Vagina (tissue), 2 donors: ENCODE measurements around the gene CRKL. TPM values are rescaled to one million over a fixed set of nuclear protein-coding genes. Genes with fewer than 3 reads are reported as not detected.

Source experiments
- DNase-seq, 2 donors: peaks; one replicate each; pipeline ENCODE4 v3.0.0-alpha.2; 2017; ENCODE audit errors: extremely low spot score in 2 of 2
- H3K27ac ChIP-seq: fragments of 200-600 bp; sonication (generic); one replicate; pipeline ENCODE4 v1.5.1; 2019
- H3K27me3 ChIP-seq: fragments of 200-600 bp; sonication (generic); one replicate; pipeline ENCODE4 v1.5.1; 2019
- H3K36me3 ChIP-seq, 2 donors: fragments of 200-600 bp; sonication (generic); one replicate each; pipeline ENCODE4 v1.5.1; 2017 to 2019
- H3K4me1 ChIP-seq: fragments of 200-600 bp; sonication (generic); one replicate; pipeline ENCODE4 v1.5.1; 2019
- H3K4me3 ChIP-seq, 2 donors: fragments of 200-600 bp; sonication (generic); 1 replicate in 1 of 2; 2 replicates in 1 of 2; pipeline ENCODE4 v1.5.1; 2016 to 2019
- H3K9me3 ChIP-seq: fragments of 200-600 bp; sonication (generic); one replicate; pipeline ENCODE4 v1.5.1; 2019
- POLR2A ChIP-seq, 2 donors: fragments of 450-650 bp; IDR thresholded peaks; one replicate each; pipeline ENCODE4 v1.6.1; 2017; ENCODE audit warnings: antibody characterized with exemption in 2 of 2, mild to moderate bottlenecking in 2 of 2, moderate library complexity in 2 of 2
- POLR2AphosphoS5 ChIP-seq, 2 donors: sonication (generic); formaldehyde crosslinking; IDR thresholded peaks; one replicate each; pipeline ENCODE4 v1.9.0; 2017; ENCODE audit warnings: antibody characterized with exemption in 2 of 2, mild to moderate bottlenecking in 2 of 2, low read depth in 1 of 2; ENCODE audit not compliant: insufficient read depth in 1 of 2
- intact Hi-C: fragments of 100-400 bp; cut with DNase I; formaldehyde crosslinking; loops from one replicate; pipeline ENCODE4 v1.15.1; 2023
- total RNA-seq: library from RNA; depleted of rRNA; stranded (reverse); fragments of >200 nt; gene quantifications from one replicate; pipeline ENCODE4 v1.2.3, GENCODE V29; 2016
- TF ChIP-seq, protein P1 (sequence below), 3 experiments: fragments of 450-650 bp in 2 of 3; fragments of 200-600 bp in 1 of 3; sonication (generic) in 1 of 3; IDR thresholded peaks; one replicate each; pipeline ENCODE4 v1.5.1; 2017 to 2019; ENCODE audit warnings: antibody characterized with exemption in 3 of 3, mild to moderate bottlenecking in 2 of 3, moderate library complexity in 2 of 3

CRKL gene
- total RNA-seq, 1 donor from 2014 or later, result 37.6 TPM

DNA sequence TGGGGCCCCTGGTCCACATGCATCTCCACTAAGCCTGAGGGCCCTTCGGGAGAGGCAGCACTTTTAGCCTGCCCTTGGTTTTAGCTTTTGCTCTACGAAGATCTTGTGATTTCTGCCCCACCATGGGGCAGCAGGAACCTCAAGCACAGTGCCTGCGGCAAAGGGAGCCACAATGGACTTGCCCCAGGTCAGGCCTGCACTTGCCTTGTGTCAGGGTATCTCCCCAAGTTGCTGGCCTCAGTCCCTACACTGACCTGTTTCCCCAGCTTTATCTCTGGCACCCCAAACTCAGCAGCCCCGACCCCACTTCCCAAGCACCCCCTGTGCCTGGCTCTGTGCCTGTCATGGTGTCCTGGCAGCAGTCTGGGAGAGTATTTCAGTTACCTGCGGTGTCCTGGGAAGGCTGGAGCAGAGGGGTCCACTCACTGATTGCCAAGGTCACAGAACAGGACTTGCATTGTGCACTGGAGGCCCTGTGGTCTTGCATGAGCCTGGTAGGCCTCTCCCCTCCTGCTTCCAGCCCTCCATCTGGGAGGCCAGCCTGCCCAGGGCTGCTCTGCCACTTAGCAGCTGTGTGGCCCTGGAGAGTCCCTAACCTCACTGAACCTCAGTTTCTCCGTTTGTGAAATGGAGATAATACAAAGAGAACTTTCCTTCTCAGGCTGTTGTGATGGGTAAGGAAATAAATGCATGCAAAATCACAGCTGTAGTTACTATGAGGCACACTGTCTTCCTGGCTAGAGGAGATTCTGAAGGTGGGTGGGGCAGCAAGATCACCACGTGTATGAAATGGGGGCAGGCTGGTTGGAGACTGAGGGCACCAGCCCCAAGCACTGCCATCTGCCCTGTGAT is 46.2 kb downstream of the CRKL start:
- H3K27me3 ChIP-seq, result no peaks in the 10 kb centered on the region
- H3K9me3 ChIP-seq, result no peaks in the 10 kb centered on the region
- H3K36me3 ChIP-seq, result no peaks in the 10 kb centered on the region
- TF ChIP-seq, protein P1, sequence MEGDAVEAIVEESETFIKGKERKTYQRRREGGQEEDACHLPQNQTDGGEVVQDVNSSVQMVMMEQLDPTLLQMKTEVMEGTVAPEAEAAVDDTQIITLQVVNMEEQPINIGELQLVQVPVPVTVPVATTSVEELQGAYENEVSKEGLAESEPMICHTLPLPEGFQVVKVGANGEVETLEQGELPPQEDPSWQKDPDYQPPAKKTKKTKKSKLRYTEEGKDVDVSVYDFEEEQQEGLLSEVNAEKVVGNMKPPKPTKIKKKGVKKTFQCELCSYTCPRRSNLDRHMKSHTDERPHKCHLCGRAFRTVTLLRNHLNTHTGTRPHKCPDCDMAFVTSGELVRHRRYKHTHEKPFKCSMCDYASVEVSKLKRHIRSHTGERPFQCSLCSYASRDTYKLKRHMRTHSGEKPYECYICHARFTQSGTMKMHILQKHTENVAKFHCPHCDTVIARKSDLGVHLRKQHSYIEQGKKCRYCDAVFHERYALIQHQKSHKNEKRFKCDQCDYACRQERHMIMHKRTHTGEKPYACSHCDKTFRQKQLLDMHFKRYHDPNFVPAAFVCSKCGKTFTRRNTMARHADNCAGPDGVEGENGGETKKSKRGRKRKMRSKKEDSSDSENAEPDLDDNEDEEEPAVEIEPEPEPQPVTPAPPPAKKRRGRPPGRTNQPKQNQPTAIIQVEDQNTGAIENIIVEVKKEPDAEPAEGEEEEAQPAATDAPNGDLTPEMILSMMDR (IDR thresholded peaks at IDR 0.05), result no peak
- TF ChIP-seq POLR2A (IDR thresholded peaks at IDR 0.05) (no peak), POLR2AphosphoS5 (IDR thresholded peaks at IDR 0.05; ENCODE audit: insufficient read depth in 1 of 2, low read depth in 1 of 2) (no peak)
- H3K4me3 ChIP-seq, result no peak overlapping the region
- intact Hi-C loops, result no loop called here
- no peak for DNase-seq
- no peak overlapping the region for H3K27ac ChIP-seq
- H3K4me1 ChIP-seq, result peaks cover 5% of the 10 kb centered on the region

DNA sequence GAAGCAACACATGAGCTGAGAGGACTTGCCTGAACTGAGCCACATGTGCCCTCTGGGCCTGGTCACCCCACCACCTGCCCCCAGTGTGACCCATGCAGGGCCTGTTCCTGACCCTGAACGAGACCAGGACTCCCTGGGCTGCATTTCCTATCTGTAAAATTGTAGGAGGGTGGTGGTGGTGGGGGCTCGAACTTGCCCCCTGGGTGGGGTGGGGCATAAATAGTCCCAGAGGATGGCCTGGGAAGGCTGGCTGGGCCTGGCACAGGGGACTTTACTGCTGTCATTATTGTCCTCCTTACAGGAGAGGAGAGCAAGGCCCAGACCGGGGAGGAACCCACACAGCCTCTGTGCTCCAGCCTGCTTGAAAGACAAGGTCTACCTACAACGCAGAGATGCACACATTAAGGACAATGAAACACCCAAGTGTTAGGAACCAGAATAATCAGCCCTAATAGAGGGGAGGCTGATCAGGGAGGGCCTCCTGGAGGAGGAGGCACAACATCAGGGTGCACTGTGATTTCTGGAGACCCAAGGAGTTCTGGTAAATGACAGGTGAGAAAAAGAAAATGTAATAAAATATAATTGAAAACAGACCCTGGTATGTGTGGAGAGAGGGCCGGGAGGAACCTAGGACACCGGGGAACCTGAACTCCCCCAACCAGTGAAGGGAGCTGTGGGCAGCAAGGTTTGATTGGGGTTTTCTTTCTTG is 47.0 kb downstream of the CRKL start:
- no peak for DNase-seq
- no peak overlapping the region for H3K27ac ChIP-seq
- intact Hi-C loops, result no loop called here
- H3K36me3 ChIP-seq, result no peaks in the 10 kb centered on the region
- H3K4me3 ChIP-seq, result peak overlapping the region; percentile 27 to 44
- H3K9me3 ChIP-seq, result no peaks in the 10 kb centered on the region
- H3K27me3 ChIP-seq, result no peaks in the 10 kb centered on the region
- peaks cover 5% of the 10 kb centered on the region for H3K4me1 ChIP-seq
- TF ChIP-seq, protein P1 (IDR thresholded peaks at IDR 0.05), result no peak

DNA sequence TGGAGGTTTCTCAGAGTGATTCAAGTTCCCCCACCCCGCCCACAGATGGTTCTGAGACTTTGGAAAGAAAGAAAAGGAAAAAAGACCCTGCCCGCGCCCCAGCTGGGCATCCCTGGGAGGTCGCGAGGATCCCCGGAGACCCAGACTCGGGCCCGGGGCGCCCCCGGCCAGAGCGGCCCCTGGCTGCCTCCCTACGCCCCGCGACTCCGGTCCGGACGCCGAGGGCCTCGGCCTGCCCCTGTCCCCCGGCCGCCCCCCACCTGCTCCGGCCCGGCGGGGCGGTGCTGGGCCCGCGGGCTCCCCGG is 47.5 kb downstream of the CRKL start:
- no peaks in the 10 kb centered on the region for H3K36me3 ChIP-seq
- no peaks in the 10 kb centered on the region for H3K27me3 ChIP-seq
- TF ChIP-seq, protein P1 (IDR thresholded peaks at IDR 0.05), result no peak
- TF ChIP-seq POLR2A (IDR thresholded peaks at IDR 0.05), result no peak
- TF ChIP-seq POLR2AphosphoS5 (IDR thresholded peaks at IDR 0.05; ENCODE audit: insufficient read depth in 1 of 2, low read depth in 1 of 2), result no peak
- no peak overlapping the region for H3K27ac ChIP-seq
- peaks cover 5% of the 10 kb centered on the region for H3K4me1 ChIP-seq
- intact Hi-C loops, result no loop called here
- no peak for DNase-seq
- H3K9me3 ChIP-seq, result no peaks in the 10 kb centered on the region
- peak overlapping the region; percentile 27 to 44 for H3K4me3 ChIP-seq

DNA sequence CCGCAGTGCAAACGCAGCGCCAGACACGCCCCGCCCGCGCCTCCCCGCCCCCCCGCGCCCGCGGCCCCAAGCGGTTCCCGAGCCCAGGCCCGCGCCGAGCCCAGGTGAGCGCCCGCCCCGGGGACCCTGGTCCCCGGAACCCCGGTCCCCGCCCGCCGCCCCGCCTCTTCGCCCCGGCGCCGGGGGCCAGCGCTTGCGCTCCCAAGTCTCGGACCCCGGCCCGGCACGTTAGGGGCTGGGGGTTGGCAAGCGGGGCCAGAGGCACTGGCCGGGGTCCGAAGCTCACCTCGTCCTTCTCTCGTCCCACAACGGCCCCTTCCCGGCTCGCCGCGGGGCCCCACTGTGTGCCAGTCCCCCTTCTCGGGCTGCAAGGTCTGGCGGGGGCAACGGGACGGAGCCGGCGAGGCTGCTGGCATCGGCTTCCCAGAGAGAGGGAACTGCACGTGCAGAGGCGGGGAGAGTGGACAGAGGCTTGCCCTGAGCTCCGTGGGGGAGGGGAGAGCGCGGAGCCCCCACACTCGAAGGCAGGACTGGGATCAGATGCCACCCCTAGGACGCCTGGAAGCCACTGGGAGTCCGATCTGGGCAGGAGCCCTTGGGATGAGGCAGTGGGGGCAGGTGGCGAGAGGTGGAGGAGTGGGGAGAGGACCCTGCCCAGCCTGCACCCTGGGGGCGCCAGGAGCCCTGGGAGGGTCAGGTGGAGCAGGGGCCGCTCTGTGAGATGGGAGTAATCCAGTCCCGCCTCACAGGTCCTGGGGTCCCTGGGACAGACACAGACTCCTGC is 48.1 kb downstream of the CRKL start:
- intact Hi-C loops, result no loop called here
- Histone ChIP-seq H3K4me1 (peaks cover 5% of the 10 kb centered on the region), H3K27me3 (no peaks in the 10 kb centered on the region), H3K36me3 (no peaks in the 10 kb centered on the region), H3K9me3 (no peaks in the 10 kb centered on the region), H3K4me3 (peak overlapping the region; percentile 30 to 44), H3K27ac (no peak overlapping the region)
- DNase-seq, result no peak
- TF ChIP-seq POLR2AphosphoS5 (IDR thresholded peaks at IDR 0.05; ENCODE audit: insufficient read depth in 1 of 2, low read depth in 1 of 2), result no peak
- TF ChIP-seq, protein P1 (IDR thresholded peaks at IDR 0.05), result no peak
- no peak for TF ChIP-seq POLR2A (IDR thresholded peaks at IDR 0.05)
